Measurements from ENCODE around the gene MB21D2.
A peak's percentile ranks its signal among the peaks of the same experiment; 100 is the strongest.
"Not testable (repeated sequence)": the region's sequence is repeated elsewhere in the genome, so short reads cannot be mapped to it uniquely, and the experiment has no call there.

Gene MB21D2

GRCh38 chr3:192917404-192918274, at the start of gene MB21D2:
Gene MB21D2 (minus strand): TSS chr3:192917856. CDS start chr3:192917840, 16 bp downstream.
- DNase-seq: peak; percentile 5

GRCh38 chr3:192964959-192965719, 47.5 kb upstream of the MB21D2 start:
- DNase-seq: not testable (repeated sequence)

GRCh38 chr3:192959773-192960172, 42.1 kb upstream of the MB21D2 start:
- no peak for DNase-seq

- no peak for DNase-seq
These were observed 40.7 kb upstream of the MB21D2 start for GRCh38 chr3:192958219-192958872.

- DNase-seq: no peak
These were observed 39.9 kb upstream of the MB21D2 start for GRCh38 chr3:192957441-192958021.

GRCh38 chr3:192953926-192954325, 36.3 kb upstream of the MB21D2 start:
- DNase-seq: no peak

GRCh38 chr3:192947421-192947820, 29.8 kb upstream of the MB21D2 start:
- DNase-seq: no peak

GRCh38 chr3:192943393-192943792, 25.7 kb upstream of the MB21D2 start:
- DNase-seq: no peak

GRCh38 chr3:192942625-192943024, 25.0 kb upstream of the MB21D2 start:
- DNase-seq: no peak

GRCh38 chr3:192940129-192940528, 22.5 kb upstream of the MB21D2 start:
- no peak for DNase-seq

GRCh38 chr3:192935441-192935840, 17.8 kb upstream of the MB21D2 start:
- no peak for DNase-seq

GRCh38 chr3:192933779-192934460, 16.3 kb upstream of the MB21D2 start:
- no peak for DNase-seq

- no peak for DNase-seq
These were observed 15.6 kb upstream of the MB21D2 start for GRCh38 chr3:192933259-192933658.

- DNase-seq: no peak
These were observed 14.2 kb upstream of the MB21D2 start for GRCh38 chr3:192931825-192932224.

GRCh38 chr3:192930577-192930976, 12.9 kb upstream of the MB21D2 start:
- no peak for DNase-seq

- no peak for DNase-seq
These were observed 12.3 kb upstream of the MB21D2 start for GRCh38 chr3:192929755-192930547.

- DNase-seq: no peak
These were observed 11.5 kb upstream of the MB21D2 start for GRCh38 chr3:192929146-192929545.

GRCh38 chr3:192928720-192929119, 11.1 kb upstream of the MB21D2 start:
- DNase-seq: no peak

GRCh38 chr3:192928016-192928415, 10.4 kb upstream of the MB21D2 start:
- no peak for DNase-seq

- DNase-seq: no peak
These were observed 9.4 kb upstream of the MB21D2 start for GRCh38 chr3:192927016-192927415.

- no peak for DNase-seq
These were observed 6.1 kb upstream of the MB21D2 start for GRCh38 chr3:192923731-192924130.

GRCh38 chr3:192921793-192922192, 4.1 kb upstream of the MB21D2 start:
- no peak for DNase-seq
